ENCODE results near the gene ALDOA. TPM values are rescaled to one million over a fixed set of nuclear protein-coding genes. Genes with fewer than 3 reads are reported as not detected.

ALDOA gene
- total RNA-seq, 1 experiment from 2014 or later: 1,165 TPM

DNA sequence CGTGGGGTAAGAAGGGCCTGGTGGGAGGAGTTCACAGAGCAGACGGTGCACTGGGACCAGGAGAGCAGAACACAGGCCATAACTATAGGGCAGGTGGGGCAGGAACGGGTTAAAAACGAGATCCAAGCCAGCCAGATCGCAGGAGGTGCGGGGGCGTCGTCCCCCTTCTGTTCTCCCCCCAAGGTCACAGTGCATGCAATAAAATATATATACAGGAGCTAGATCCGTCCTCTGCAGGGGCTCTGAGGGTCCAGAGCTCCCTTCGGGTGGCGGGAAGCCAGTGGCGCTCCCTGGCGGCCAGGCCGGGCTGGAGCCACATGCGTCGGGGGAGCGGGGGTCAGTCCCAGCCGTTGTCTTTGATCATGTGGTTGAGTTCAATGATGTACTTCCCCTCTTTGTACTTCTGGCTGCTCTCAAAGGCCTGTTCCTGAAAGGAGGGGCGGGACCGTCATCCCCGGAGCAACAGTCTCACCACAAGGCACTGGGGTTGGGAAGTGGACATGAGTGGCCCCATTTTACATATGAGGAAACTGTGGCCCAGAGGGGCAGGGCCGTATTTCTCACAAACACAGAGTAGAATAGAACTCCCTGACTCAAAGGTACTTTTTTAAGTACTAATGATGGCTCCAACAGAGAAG lies 26.9 kb downstream of the ALDOA start:
- H3K4me1 Mint-ChIP-seq (ENCODE audit: insufficient read depth, unreplicated experiment): peaks cover 39% of the 10 kb centered on the region
- intact Hi-C loops (cut with micrococcal nuclease): loop anchor here (10.0 kb wide), 1 partner anchor 312 kb away; the partner anchor contains the start of gene ZNF771
- peaks cover 12% of the 10 kb centered on the region for H3K36me3 Mint-ChIP-seq (ENCODE audit: insufficient read depth, unreplicated experiment)
- peak; percentile 65 for DNase-seq (ENCODE audit: unreplicated experiment)
- ChIA-PET POLR2A (interaction anchor here (0.6 to 3.6 kb wide), 8 partner anchors 16 to 315 kb away, joined by 3 to 50 read pairs (median 4); partner anchors contain the start of genes ALDOA, MAPK3, PPP4C and ZNF771), CTCF (interaction anchor here (0.5 to 4.3 kb wide), 20 partner anchors 10 to 540 kb away, joined by 3 to 24 read pairs (median 3); partner anchors contain the start of gene ZNF48)
- no peaks in the 10 kb centered on the region for H3K9me3 Mint-ChIP-seq (ENCODE audit: unreplicated experiment)
- H3K4me3 Mint-ChIP-seq (ENCODE audit: unreplicated experiment): peak overlapping the region; percentile 79
- H3K27me3 Mint-ChIP-seq (ENCODE audit: insufficient read depth, unreplicated experiment): no peaks in the 10 kb centered on the region
- peak; percentile 34 for TF ChIP-seq CTCF (IDR thresholded peaks at IDR 0.05; ENCODE audit: unreplicated experiment)
- BruUV-seq (replicated peaks): no TSS peak
- H3K27ac Mint-ChIP-seq (ENCODE audit: low read depth, unreplicated experiment): peak overlapping the region; percentile 54

GRCh38 chr16:30094541-30095165 lies 29.1 kb downstream of the ALDOA start:
- Mint-ChIP-seq H3K4me3 (ENCODE audit: unreplicated experiment) (peak overlapping the region; percentile 75), H3K27me3 (ENCODE audit: insufficient read depth, unreplicated experiment) (no peaks in the 10 kb centered on the region), H3K9me3 (ENCODE audit: unreplicated experiment) (no peaks in the 10 kb centered on the region), H3K36me3 (ENCODE audit: insufficient read depth, unreplicated experiment) (peaks cover 12% of the 10 kb centered on the region), H3K4me1 (ENCODE audit: insufficient read depth, unreplicated experiment) (peaks cover 35% of the 10 kb centered on the region), H3K27ac (ENCODE audit: low read depth, unreplicated experiment) (peak overlapping the region; percentile 11)
- POLR2A ChIA-PET: interaction anchor here (0.8 to 1.0 kb wide), 2 partner anchors 28 to 29 kb away, joined by 3 to 8 read pairs; partner anchors contain the start of gene MAPK3
- intact Hi-C loops (cut with micrococcal nuclease): loop anchor here (10.0 kb wide), 1 partner anchor 310 kb away; the partner anchor contains the start of gene ZNF771
- DNase-seq (ENCODE audit: unreplicated experiment): no peak
- TF ChIP-seq CTCF (IDR thresholded peaks at IDR 0.05; ENCODE audit: unreplicated experiment): no peak
- CTCF ChIA-PET: interaction anchor here (0.6 to 1.3 kb wide), 3 partner anchors 29 to 268 kb away, joined by 3 read pairs; no protein-coding TSS in a partner anchor
- no TSS peak for BruUV-seq (replicated peaks)

DNA sequence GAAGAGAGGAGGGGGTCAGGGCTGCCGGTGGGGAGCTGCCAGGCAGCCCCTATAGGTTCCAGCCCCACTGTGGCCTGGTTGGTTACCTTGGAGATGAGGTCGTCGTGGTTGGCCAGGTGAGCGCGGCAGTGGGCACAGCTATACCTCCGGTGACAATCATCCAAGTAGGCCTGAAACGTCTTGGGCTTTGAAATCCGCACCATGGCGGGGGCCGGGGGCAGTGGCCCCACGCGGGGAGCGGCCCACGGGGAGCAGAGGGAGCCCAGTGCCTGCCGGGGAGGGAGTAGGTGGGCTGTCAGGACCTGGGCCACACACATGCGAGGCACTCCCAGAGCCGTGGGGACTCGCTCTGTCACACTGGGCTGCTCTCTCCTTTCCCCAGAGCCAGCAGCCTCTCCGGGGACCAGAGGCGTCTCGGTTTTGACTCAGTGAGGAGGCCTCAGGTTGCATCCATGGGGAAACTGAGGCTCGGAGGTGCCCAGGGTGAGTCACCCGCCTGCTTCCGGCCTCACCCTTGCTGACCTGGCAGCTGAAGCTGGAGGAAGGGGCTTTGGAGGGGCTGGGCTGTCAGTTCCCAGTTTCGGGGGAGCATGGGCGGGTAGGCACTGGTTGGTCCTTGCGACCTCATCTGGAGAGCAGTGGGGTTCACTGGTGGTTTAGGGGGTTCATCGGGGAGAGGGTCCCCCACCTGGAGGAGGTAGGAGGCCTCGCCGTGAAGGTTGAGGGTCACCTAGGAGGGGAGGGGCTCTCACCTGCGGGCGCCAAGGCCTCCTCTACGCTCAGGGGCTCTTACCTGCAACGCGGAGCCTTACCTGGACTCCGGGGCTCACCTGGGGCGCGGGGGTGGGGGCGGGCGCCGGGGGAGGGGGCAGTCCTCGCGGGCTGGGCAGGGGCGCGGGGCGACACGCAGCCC lies 29.9 kb downstream of the ALDOA start:
- no TSS peak for BruUV-seq (replicated peaks)
- Mint-ChIP-seq H3K4me3 (ENCODE audit: unreplicated experiment) (peak overlapping the region; percentile 75), H3K9me3 (ENCODE audit: unreplicated experiment) (no peaks in the 10 kb centered on the region), H3K4me1 (ENCODE audit: insufficient read depth, unreplicated experiment) (peaks cover 31% of the 10 kb centered on the region), H3K27ac (ENCODE audit: low read depth, unreplicated experiment) (peak overlapping the region; percentile 11), H3K27me3 (ENCODE audit: insufficient read depth, unreplicated experiment) (no peaks in the 10 kb centered on the region), H3K36me3 (ENCODE audit: insufficient read depth, unreplicated experiment) (peaks cover 12% of the 10 kb centered on the region)
- no peak for DNase-seq (ENCODE audit: unreplicated experiment)
- intact Hi-C loops (cut with micrococcal nuclease): loop anchor here (10.0 kb wide), 1 partner anchor 309 kb away; the partner anchor contains the start of gene ZNF771
- POLR2A ChIA-PET: interaction anchor here (1.0 to 1.8 kb wide), 9 partner anchors 11 to 53 kb away, joined by 3 to 12 read pairs (median 5); partner anchors contain the start of genes ALDOA and MAPK3
- CTCF ChIA-PET: interaction anchor here (0.6 to 0.7 kb wide), 2 partner anchors 9 to 75 kb away, joined by 3 read pairs; no protein-coding TSS in a partner anchor
- no peak for TF ChIP-seq CTCF (IDR thresholded peaks at IDR 0.05; ENCODE audit: unreplicated experiment)

Measured in MCF 10A (cell line).